ENCODE data around the gene MECP2. TPM values are rescaled to one million over a fixed set of nuclear protein-coding genes. Genes with fewer than 3 reads are reported as not detected.
A peak's percentile ranks its signal among the peaks of the same experiment; 100 is the strongest.

MECP2 gene
- total and polyA plus RNA-seq, 2 donors from 2014 or later = 14.0 to 74.7 TPM

- Histone ChIP-seq H3K27me3 (ENCODE audit: control insufficient read depth, insufficient read depth, low read length) (no peaks in the 10 kb centered on the region), H3K4me1 (ENCODE audit: control insufficient read depth in 2 of 3, insufficient read depth in 2 of 3, low read depth in 1 of 3, low read length in 3 of 3) (no peaks in the 10 kb centered on the region), H3K27ac (ENCODE audit: low read depth in 2 of 2, low read length in 2 of 2) (no peak overlapping the region), H3K9me3 (ENCODE audit: control insufficient read depth in 2 of 3, insufficient read depth in 1 of 3, low read length in 3 of 3) (no peaks in the 10 kb centered on the region), H3K4me3 (ENCODE audit: low read length in 3 of 3) (no peak overlapping the region), H3K9ac (ENCODE audit: low read length in 3 of 3) (no peak overlapping the region), H3K36me3 (ENCODE audit: control insufficient read depth in 2 of 3, insufficient read depth in 3 of 3, low read length in 3 of 3) (no peaks in the 10 kb centered on the region)
- TF ChIP-seq, protein P1, sequence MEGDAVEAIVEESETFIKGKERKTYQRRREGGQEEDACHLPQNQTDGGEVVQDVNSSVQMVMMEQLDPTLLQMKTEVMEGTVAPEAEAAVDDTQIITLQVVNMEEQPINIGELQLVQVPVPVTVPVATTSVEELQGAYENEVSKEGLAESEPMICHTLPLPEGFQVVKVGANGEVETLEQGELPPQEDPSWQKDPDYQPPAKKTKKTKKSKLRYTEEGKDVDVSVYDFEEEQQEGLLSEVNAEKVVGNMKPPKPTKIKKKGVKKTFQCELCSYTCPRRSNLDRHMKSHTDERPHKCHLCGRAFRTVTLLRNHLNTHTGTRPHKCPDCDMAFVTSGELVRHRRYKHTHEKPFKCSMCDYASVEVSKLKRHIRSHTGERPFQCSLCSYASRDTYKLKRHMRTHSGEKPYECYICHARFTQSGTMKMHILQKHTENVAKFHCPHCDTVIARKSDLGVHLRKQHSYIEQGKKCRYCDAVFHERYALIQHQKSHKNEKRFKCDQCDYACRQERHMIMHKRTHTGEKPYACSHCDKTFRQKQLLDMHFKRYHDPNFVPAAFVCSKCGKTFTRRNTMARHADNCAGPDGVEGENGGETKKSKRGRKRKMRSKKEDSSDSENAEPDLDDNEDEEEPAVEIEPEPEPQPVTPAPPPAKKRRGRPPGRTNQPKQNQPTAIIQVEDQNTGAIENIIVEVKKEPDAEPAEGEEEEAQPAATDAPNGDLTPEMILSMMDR (IDR thresholded peaks at IDR 0.05; ENCODE audit: borderline replicate concordance, extremely low read depth, insufficient read depth) = no peak
- FAIRE-seq (no peak), DNase-seq (no peak)
- intact Hi-C loops (cut with DNase I) = no loop called here
These were observed 34.4 kb upstream of the MECP2 start for GRCh38 chrX:154131955-154132354.

- Histone ChIP-seq H3K36me3 (ENCODE audit: control insufficient read depth in 2 of 3, insufficient read depth in 3 of 3, low read length in 3 of 3) (no peaks in the 10 kb centered on the region), H3K9ac (ENCODE audit: low read length in 3 of 3) (no peak overlapping the region), H3K4me1 (ENCODE audit: control insufficient read depth in 2 of 3, insufficient read depth in 2 of 3, low read depth in 1 of 3, low read length in 3 of 3) (no peaks in the 10 kb centered on the region), H3K9me3 (ENCODE audit: control insufficient read depth in 2 of 3, insufficient read depth in 1 of 3, low read length in 3 of 3) (no peaks in the 10 kb centered on the region), H3K4me3 (ENCODE audit: low read length in 3 of 3) (no peak overlapping the region), H3K27me3 (ENCODE audit: control insufficient read depth, insufficient read depth, low read length) (no peaks in the 10 kb centered on the region), H3K27ac (ENCODE audit: low read depth in 2 of 2, low read length in 2 of 2) (no peak overlapping the region)
- DNase-seq (no peak), FAIRE-seq (no peak)
- intact Hi-C loops (cut with DNase I) = no loop called here
- TF ChIP-seq, protein P1 (IDR thresholded peaks at IDR 0.05; ENCODE audit: borderline replicate concordance, extremely low read depth, insufficient read depth) = no peak
These were observed 28.6 kb upstream of the MECP2 start for GRCh38 chrX:154126101-154126500.

DNA sequence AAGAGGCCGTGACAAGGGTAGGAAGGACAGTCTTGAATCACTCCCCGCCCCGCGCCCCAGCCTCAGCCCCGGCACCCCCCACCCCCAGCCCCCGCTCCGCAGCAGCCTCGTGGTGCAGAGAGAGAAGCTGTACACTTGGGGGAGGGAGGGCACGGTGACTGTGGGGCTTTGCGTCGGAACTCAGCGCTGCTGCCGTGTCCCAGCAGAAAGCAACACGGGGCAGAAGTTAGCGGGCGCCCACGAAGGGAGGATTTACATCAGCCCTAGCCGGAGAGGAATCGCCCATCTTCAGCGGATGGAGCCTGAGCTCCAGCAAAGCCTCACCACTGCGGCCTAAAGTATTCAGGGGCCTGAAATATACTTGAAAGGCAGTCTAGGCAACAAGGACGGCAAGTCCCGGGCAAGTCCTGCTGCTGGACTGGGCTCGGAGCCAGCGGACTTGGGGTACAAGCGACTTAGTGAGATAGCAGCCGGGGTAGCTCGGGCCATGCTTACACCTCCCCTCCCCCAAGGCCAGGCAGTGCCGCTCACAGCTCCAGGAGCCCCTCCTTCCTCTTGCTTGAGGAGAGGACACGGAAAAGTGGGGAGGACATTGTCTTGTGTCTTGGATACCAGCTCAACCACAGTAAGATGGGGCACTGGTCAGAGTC, 28.0 kb upstream of the MECP2 start:
- TF ChIP-seq, protein P1 (IDR thresholded peaks at IDR 0.05; ENCODE audit: borderline replicate concordance, extremely low read depth, insufficient read depth) = no peak
- DNase-seq (peak in 1 of 5 donors; percentile 83), FAIRE-seq (no peak)

More for the DNA sequence above, 28.0 kb upstream of the MECP2 start:
- Histone ChIP-seq H3K27me3 (ENCODE audit: control insufficient read depth, insufficient read depth, low read length) (no peaks in the 10 kb centered on the region), H3K4me1 (ENCODE audit: control insufficient read depth in 2 of 3, insufficient read depth in 2 of 3, low read depth in 1 of 3, low read length in 3 of 3) (no peaks in the 10 kb centered on the region), H3K36me3 (ENCODE audit: control insufficient read depth in 2 of 3, insufficient read depth in 3 of 3, low read length in 3 of 3) (no peaks in the 10 kb centered on the region), H3K4me3 (ENCODE audit: low read length in 3 of 3) (no peak overlapping the region), H3K9me3 (ENCODE audit: control insufficient read depth in 2 of 3, insufficient read depth in 1 of 3, low read length in 3 of 3) (no peaks in the 10 kb centered on the region), H3K27ac (ENCODE audit: low read depth in 2 of 2, low read length in 2 of 2) (no peak overlapping the region), H3K9ac (ENCODE audit: low read length in 3 of 3) (no peak overlapping the region)
- intact Hi-C loops (cut with DNase I) = no loop called here

Data from kidney (tissue), 14 donors.